Kidney tubule cell (primary cell): ENCODE measurements around the gene SPATA3.
A peak's percentile ranks its signal among the peaks of the same experiment; 100 is the strongest.

Experiments used
- DNase-seq: peaks from one replicate; pipeline ENCODE4 v3.0.0-alpha.2; 2018; ENCODE audit warnings: low spot score

Gene SPATA3

DNA sequence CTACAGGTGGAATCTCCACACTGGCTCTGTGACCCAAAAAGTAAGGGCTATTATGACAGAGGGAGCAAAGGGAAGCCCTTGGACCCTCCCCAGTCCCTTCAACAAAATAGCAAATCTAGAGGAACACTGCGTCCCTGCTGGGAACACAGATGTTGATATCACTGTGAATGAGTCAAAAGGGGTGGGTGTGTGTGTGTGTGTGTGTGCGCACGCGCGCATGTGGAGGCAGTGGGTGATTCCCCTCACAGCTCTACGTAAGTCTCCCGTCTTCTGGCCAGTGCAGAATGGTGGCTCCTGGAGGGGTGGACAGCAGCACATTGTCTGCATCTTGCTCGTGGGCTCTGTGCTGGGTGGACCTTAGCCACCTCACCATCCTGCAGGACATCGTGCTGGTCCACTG is 33.6 kb downstream of the SPATA3 start:
- no peak for DNase-seq

DNA sequence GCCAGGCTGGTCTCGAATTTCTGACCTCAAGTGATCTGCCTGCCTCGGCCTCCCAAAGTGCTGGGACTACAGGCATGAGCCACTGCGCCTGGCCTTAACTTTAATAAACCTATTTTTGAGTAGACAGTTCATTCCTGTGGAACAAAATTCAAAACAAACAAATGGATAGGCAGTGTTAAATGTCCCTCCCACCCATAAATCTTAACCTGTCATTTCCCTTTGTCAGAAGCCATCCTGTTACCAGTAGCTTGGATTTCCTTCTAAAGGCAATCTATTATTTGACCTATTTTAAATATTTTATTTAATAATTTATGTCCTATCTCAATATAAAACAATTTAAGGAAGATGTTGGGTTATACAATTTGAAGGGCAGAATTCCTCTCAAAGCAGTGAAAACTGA is 34.8 kb downstream of the SPATA3 start:
- DNase-seq: no peak

DNA sequence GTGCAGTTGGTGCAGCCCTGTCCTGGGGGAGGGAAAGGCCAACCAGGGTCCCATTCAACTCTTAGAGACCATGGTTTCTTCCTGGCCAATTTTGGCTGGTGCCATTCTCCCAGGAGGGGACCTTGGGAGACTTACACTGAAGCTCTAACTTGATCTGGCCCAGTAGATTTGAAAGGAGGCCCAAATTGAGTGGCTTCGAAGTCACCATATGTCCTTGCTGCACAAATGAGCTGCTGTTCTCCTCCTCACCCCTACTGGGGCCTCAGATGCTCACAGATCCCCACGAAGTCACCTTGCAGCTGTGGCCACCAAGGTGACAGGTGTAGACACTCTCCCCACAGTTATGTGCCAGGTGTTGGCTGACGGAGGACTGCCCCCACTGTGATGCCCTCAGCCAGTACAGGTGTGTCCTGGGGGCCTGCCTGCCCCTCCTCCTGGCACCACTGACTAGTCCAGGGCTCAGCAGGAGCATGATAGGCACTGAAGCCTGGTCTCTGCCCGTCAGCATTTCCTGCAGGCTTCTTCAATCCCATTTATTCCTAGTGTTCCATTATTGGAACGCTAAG is 36.7 kb downstream of the SPATA3 start:
- DNase-seq: no peak

DNA sequence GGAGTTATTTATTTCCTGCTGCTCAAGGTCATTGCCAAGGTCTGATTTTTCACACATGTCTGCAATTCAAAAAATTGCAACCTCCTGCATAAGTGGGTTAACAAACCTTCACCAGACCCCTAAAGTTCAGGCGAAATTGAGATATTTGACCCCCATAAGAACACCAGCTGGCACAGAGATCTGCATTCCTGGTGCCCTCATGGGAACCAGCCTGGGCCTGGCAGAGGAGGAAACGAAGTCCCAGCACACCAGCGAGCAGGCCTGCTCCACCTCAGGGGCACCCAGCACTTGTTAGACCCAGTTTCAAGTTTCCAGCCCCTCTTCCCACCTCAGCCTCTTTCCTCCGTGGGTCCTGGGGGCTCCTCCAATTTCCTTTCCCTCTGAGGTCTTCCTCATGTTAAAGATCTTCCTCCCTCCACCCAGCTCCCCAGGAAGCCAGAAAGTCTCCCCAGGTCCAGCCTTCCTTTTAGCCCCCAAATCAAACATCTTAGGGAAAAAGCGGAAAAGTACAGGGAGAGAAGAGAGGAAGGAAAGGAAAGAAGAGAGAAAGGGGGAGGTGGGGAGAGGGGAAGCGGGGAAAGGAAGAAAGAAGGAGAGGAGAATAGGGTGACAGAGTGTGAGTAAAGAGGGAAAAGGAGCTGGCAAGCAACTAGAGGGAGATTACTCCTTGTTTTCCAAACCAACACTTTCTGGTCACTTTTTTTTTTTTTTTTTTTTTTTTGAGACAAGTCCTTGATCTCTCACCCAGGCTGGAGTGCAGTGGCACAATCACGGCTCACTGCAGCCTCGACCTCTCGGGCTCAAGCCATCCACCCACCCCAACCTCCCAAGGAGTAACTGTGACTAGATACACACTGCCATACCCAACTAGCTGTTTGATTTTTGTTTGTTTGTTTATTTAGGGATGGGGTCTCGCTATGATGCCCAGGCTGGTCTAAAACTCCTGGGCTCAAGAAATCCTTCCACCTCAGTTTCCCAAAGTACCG is 37.5 kb downstream of the SPATA3 start:
- DNase-seq: no peak

DNA sequence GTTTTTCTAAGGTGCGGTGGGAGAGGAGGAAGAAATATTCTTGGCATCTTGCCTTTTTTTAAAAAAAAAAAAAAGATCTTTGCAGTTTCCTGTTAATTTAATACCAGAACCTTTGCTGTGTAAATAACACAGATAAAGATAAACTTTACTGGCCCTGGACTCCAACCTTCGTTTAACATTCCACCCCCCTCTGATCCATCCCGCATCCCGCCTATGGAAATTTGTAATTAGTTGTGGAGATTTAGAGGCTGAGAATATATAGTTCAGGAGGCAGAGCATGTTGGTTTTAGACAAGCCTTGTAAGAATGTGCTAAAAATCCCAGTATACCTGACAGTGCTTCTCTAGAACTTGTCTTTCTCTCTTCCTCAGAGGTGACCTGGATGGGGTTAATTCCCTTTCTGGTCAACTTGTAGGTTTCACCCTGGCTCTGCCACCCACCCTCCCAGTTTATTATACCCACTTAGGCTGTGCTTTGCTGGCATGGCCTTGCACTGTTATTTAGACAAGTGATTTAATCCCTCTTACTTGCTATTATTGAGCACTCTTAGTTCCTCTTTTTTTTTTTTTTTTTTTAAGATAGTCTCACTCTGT is 38.5 kb downstream of the SPATA3 start:
- no peak for DNase-seq

DNA sequence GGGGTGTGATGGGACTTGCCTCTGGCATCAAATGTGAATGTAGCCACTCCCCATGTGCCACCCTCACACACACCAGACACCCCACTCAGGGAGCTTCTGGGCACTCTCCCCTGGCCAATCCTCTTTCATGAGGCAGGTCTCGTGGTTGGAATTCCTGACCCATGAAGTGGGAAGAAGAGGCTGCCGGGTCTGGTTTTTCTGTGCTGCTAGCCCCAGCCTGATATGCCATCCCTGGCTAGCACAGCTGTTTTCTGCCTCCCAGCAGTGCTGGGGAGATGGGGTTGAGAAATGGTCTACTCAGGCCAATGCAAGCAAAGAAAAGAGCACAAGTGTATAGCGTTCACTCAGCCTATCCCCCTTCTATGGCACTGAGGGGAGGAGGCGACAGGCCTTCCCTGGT is 40.2 kb downstream of the SPATA3 start:
- DNase-seq: no peak

DNA sequence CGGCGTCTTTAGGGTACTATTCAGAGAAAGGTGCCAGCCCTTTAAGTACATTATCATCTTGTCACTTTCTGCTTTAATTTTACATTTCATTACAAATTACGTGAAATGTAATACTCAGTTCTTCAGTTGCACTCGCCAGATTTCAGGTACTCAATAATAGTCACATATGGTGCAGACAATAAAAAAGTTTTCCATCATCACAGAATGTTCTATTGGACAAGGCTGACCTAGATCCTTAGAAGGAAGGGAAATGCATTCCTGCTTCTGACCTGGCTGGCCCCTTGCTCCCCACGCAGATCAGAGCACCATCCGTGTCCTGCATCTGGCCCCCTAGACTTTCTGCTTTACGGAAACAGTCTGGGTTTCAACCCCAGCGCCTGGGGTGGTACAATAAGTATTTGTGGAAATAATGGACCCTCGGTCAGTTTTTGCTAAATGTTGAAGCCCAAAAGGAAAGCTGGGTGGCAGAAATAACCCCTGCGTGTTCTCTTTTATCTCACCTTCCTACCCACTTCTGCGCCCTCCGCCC is 40.7 kb downstream of the SPATA3 start:
- no peak for DNase-seq

DNA sequence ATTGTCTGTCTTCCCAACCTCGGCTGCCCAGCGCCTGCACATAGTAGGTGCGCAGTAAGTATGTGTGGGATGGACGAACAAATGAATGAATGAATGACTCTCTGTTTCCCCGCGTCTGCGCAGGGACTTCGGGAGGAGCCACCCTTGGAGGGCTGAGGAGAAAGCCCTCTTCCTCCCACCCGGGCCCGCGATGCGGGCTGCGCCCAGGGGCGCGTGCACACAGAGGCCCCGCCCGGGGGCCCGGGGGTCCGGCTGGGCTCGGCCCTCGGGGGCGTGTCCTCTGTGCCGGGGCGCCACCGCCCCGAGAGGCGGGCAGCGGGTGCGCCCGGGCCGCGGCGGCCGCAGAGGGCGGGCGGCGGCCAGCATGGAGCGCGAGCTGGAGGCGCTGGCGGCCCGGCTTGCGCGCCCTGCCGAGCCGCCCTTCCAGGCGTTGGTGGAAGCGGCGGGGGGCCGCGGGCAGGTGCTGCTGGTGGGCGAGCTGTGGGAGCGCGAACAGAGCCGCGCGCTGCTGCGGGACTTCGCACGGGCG is 41.3 kb downstream of the SPATA3 start, which contains the start of gene C2orf72:
C2orf72 (plus strand) TSS at position 322 of the 529 bp plus-strand sequence; CDS start at position 365, 43 bp downstream.
- peak; percentile 11 for DNase-seq

DNA sequence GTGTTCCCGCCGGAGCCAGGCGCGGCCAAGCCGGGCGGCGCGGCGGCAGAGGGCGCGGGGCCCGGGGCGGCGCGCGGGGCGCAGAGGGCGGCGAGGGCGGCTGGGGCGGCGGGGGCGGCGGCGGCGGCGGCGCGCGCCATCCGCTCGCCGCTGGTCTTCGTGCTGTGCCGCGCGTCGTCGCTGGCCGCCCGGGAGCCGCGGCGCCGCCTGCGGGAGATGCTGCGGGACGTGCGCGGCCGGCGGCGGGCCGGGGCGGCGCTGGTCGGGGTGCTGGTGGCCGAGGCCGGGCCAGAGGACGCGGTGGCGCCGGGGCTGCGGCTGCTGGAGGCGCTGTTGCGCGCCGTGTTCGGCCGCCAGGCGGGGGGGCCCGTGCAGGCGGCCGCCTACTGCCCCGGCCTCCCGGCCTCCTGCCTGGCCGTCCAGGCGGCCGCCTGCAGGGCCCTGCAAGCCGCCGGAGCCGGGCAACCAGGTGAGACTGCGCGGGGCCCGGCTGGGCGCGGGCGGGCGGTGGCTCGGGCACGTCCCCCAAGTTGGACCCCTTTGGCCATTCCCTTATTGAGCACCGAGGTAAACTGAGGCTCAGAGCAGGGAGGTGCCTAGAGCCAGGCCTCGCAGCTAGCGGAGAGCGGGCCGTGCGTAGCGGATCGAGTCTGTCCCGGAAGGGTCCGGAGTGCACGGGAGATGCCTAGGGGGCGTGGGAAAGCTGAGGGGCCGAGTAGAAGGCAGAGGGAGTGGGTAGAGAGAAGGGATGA is 42.0 kb downstream of the SPATA3 start:
- DNase-seq: peak; percentile 33

DNA sequence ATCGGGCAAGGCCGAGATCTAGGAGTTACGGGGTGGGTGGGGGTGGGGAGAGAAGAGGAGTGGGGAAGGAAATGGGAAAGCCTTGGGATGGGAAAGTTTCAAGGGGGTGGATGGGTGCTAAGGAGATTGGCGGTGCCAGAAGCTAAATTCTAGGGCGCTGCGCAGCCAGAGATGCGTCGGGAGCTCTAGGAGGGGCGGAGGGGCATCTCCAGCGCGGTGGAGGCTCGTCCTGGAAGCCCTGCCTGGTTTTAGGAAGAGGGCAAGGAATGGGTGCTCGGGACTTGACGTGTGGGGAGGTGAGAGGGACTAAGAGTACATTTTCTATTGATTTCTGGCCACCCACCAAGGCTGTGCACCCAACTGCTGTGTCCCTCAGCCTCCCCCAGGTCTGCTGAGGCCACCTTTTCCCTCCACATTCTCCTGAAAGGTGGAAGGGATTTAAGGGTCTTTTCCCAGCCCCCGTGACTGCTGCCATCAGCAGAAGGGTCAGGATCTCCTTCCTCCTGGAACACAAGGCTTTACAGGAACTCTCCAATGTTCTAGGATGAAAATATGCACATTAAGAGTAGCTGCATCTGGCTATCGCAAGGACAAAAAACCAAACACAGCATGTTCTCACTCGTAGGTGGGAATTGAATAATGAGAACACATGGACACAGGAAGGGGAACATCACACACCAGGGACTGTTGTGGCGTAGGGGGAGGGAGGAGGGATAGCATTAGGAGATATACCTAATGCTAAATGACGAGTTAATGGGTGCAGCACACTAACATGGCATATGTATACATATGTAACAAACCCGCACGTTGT is 42.8 kb downstream of the SPATA3 start:
- no peak for DNase-seq

DNA sequence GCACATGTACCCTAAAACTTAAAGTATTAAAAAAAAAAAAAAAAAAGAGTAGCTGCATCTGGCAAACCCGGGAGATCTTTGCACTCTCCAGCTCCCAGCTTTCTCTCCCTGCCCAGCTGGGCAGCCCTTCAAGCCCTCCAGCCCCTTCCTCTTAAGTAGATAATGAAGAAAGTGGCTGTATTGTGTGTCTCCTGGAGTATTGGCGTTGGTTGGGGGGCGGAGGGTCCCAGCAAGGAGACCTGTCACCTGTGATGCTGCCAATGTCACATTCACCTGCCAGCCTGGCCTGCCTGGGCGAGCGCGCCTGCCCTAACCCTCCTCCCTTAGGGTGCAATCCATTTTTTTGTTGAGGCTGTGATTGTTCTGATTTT is 43.4 kb downstream of the SPATA3 start:
- no peak for DNase-seq

DNA sequence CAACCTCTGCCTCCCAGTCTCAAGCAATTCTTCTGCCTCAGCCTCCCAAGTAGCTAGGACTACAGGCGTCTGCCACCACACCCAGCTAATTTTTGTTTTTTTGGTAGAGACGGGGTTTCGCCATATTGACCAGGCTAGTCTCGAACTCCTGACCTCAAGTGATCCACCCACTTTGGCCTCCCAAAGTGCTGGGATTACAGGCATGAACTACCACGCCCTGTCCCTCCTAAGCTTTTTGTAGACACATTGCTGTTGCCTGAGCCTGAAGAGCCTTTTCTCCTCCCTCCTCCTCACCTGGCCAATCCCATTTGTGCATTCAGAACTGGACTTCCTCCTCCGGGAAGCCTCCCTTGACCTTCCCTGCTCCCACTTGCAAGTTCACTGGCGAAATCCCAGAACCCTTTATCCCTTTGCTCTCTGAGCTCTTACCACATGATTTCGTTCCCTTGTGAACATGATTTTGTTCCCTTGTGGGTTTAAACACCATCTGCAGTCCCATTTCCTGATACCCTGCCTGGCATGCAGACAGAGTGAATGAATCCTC is 44.0 kb downstream of the SPATA3 start:
- no peak for DNase-seq

DNA sequence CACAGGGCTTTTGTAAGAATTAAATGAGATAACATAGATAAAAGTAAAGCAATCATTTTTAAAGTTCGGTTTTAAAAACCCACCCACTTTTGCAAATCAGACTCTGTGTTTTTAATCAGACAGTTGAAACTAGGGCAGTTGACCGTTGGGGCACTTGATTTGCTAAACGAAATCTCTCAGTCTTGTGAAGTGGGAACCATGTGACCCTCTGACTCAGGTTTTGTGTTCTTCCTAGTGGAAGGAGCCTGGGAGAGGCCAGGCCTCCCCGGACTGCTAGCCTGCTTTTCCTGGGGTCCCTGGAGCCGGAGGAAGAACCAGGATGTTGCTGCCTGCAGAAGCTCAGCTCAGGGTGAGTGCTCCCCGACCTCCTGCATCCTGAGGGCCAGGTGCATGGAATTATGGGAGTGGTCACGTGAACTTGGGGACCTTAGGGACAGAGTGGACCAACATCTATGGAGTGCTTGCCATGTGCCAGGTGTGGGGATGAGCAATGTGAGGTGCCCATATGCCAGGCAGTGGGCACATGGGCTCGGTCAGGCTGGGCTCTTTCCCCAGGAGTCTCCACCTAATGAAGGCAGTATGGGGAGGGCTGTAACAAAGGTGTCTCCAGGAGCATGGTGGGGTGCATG is 45.3 kb downstream of the SPATA3 start:
- no peak for DNase-seq

DNA sequence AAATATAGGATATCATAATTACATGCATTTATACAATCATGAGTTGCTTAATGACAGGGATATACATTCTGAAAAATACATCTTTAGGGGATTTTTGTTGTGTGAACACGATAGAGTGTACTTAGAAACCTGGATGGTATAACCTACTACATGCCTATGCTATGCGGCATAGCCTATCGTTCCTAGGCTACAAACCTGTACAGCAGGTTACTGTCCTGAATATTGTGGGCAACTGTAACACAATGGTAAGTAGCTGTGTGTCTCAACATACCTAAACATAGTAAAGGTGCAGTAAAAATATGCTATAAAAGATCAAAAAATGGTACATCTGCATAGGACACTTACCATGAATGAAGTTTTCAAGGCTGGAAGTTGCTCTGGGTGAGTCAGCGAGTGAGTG is 47.9 kb downstream of the SPATA3 start:
- DNase-seq: no peak

DNA sequence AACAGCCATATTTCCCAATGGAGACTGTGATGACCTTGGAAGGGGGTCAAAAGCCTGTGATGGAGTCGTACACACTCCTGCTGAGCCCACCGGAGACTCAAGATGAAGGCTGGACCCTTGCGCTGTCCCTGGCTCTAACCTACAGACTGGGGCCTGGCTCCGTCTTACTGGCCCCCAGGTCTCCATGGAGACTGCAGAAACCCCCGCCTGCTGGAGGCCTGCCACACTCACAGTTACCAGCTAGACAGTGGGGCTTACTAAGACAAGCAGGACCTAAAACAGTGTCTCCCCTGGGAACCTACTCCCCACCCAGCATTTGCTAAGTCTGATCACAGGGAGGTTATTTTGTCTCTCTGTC is 51.0 kb downstream of the SPATA3 start:
- DNase-seq: no peak

DNA sequence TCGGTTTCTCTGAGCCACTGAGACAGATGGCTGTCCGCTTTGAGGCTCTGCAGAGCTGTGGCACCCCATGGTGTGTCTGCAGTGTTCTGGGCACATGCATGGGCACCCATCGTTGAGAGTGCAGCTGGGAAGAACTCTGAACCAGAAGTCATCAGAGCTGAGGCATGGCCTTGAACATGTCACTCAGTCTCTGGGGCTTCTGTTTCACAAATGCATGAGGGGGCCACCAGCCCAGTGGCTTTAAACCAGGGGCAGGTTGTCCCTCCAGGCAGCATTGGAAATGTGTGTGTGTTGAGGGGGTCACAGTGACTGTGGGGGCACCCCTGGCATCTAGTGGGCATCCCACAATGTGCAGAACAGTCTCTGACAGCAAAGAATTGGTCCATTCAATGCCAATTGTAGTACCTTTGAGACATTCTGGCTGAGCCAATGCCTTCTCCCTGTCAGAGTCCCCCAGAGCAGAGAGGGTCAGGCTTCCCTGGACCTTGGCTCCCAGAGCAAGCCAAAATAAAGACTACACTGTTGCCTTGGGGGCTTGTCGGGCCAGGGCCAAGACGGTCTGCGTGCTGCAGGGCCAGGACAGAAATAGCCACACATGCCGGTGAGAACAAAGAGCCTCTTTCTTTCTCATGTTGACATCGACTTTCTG is 51.5 kb downstream of the SPATA3 start:
- no peak for DNase-seq

DNA sequence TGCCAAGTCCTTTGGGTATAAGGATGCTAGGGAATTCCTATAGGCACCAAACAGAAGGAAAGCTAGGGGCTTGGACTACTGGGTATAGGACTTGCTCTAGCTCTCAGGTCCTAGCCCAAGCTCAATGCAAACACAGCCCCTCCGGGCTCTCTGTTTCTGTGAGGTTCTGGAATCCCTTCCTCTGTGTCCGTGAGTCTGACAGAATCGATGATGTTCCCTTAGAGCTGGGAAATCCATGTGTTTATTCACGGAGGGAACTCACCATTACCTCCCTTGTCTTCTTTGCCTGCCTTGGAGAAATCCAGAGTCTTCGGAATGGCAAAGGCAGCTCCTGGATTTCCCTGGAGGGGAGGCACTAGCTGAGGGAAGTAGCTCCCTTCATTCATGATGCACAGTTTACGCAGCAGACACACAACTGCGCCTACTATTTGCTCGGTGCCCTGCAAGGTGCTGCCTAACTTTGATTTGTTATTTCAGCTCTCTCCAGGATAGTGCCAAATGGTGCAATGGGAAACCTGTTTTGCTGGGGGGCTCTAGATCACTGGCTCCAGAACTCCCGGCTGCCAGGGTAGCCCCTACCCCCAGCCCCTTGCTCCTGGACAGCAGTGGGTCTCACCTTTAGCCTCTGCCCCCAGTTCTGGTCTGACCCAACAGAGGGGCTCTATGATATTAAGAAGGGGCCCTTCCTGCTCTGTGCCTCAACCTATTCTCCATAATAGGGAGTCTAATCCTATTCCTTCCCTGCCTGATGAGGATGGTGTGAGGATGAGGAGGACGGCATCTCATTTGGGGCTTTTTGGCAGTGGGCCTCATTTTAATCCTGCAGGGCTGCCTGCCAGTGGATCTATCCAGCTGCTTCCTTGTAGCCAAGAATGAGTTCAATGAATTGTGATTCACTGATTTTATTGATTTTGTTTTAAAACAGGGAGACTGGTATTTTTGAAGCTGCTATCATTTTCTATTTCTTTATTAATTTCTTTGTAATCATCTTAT is 52.3 kb downstream of the SPATA3 start:
- DNase-seq: no peak

DNA sequence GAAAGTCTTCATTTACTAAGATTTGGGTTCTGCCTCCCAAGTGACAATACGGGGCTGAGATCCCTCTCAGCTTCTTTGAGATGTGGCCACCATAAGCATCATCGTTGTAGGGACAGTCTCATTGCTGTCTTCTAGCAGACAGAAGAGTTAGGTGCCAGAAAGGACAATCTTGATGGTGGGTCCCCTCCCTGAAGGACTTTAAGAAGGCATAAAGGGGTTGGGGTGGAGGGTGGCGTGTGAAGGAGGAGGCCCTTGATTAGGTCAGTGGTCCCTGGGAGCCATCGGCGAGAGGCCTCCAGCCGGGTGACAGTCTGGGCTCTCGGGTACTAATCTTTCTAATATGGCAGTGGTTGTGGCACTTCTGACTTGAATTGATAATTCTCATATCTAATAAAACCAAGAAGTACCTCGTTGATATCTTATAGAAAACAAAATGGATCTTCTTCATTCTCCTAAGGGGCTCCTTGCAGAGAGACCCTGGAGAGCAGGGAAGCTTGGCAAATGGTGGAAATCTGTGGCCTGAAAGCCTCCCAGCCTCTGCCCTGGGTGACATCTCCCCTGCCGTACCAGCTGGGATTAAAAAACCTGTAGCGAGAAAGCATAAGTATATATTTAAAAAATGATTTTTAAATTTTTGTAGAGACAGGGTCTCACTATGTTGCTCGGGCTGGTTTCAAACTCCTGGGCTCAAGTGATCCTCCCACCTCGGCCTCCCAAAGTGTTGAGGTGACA is 53.5 kb downstream of the SPATA3 start:
- DNase-seq: no peak
